GM12878 (cell line): ENCODE measurements around the gene TRPM5. TPM values are rescaled to one million over a fixed set of nuclear protein-coding genes. Genes with fewer than 3 reads are reported as not detected.

Source experiments
- ATAC-seq: fragments of 200-7000 bp; cut with Tn5 transposase; 3 replicates; pipeline ENCODE4 v1.9.1; 2020; ENCODE audit warnings: mild to moderate bottlenecking, moderate library complexity
- BruUV-seq: library from RNA; stranded (reverse); fragments of 400-500 nt; replicated peaks from 2 replicates; lab custom pipeline; 2021; lab: Mats Ljungman, UMichigan
- CTCF ChIA-PET: fragments of 300-600 bp; sonication (Branson Sonifier 250); formaldehyde crosslinking; extraction: SDS; loops from one replicate; lab custom pipeline; 2021; ENCODE audit warnings: inconsistent platforms; lab: Yijun Ruan, JAX
- POLR2A ChIA-PET: fragments of 350-600 bp; formaldehyde crosslinking; extraction: SDS; loops from one replicate; lab custom pipeline; 2021; ENCODE audit warnings: inconsistent platforms; lab: Charles Lee
- RAD21 ChIA-PET: fragments of 300-600 bp; sonication (Branson Sonifier 250); formaldehyde crosslinking; loops from one replicate; lab custom pipeline; 2023; ENCODE audit warnings: antibody characterized with exemption; ENCODE audit not compliant: unreplicated experiment; lab: Charles Lee
- SMC1A ChIA-PET: fragments of 300-600 bp; sonication (Branson Sonifier 250); formaldehyde crosslinking; loops from one replicate; lab custom pipeline; 2023; ENCODE audit not compliant: unreplicated experiment, uncharacterized antibody; lab: Charles Lee
- DNase-seq: peaks from one replicate; pipeline ENCODE4 v3.0.0-alpha.2; 2011; ENCODE audit warnings: low read depth, low spot score
- FAIRE-seq: peaks from 3 replicates; lab custom pipeline; 2011; peaks lifted over from hg19 to GRCh38; lab: Jason Lieb, UNC
- H2AFZ ChIP-seq: 2 replicates; pipeline ENCODE4 v1.6.0; 2011; ENCODE audit warnings: low read depth, low read length, control low read depth; ENCODE audit not compliant: control insufficient read depth
- H3K27ac ChIP-seq: 2 replicates; pipeline ENCODE4 v1.5.1; 2011; ENCODE audit warnings: control low read depth; ENCODE audit not compliant: control insufficient read depth, insufficient read depth
- H3K27me3 ChIP-seq, 2 experiments: replicated peaks in 1 of 2; 2 replicates each; pipeline versions ENCODE4 v1.6.0 to v1.6.1; 2011; ENCODE audit warnings: low read length in 1 of 2; ENCODE audit not compliant: control insufficient read depth in 2 of 2, insufficient read depth in 2 of 2
- H3K36me3 ChIP-seq, 2 experiments: 2 replicates each; pipeline ENCODE4 v1.5.1; 2011; ENCODE audit warnings: low read length in 1 of 2; ENCODE audit not compliant: control insufficient read depth in 2 of 2, insufficient read depth in 2 of 2
- H3K4me1 ChIP-seq: 2 replicates; pipeline ENCODE4 v1.6.1; 2011; ENCODE audit warnings: mild to moderate bottlenecking, low read length, moderate library complexity, mixed read lengths; ENCODE audit not compliant: control insufficient read depth, insufficient read depth
- H3K4me2 ChIP-seq: 2 replicates; pipeline ENCODE4 v1.6.0; 2011; ENCODE audit warnings: control low read depth; ENCODE audit not compliant: control insufficient read depth, insufficient read depth
- H3K4me3 ChIP-seq: fragments of 200-600 bp; sonication (generic); 2 replicates; pipeline ENCODE4 v1.5.1; 2016
- H3K79me2 ChIP-seq: 2 replicates; pipeline ENCODE4 v1.6.0; 2011; ENCODE audit warnings: low read length; ENCODE audit not compliant: control insufficient read depth, insufficient read depth
- H3K9ac ChIP-seq: 2 replicates; pipeline ENCODE4 v1.8.0; 2011; ENCODE audit warnings: low read length, control low read depth, mixed read lengths; ENCODE audit not compliant: control insufficient read depth, insufficient read depth
- H3K9me3 ChIP-seq: replicated peaks from 3 replicates; pipeline ENCODE4 v1.5.1; 2011; ENCODE audit warnings: mild to moderate bottlenecking, low read length; ENCODE audit not compliant: control insufficient read depth, insufficient read depth
- H4K20me1 ChIP-seq: 2 replicates; pipeline ENCODE4 v1.6.0; 2011; ENCODE audit not compliant: control insufficient read depth, insufficient read depth
- BACH1 ChIP-seq: fragments of 450-650 bp; IDR thresholded peaks from 2 replicates; pipeline ENCODE4 v1.6.1; 2017; ENCODE audit warnings: mild to moderate bottlenecking, borderline replicate concordance
- CEBPB ChIP-seq, 2 experiments: fragments of 150-350 bp in 1 of 2; IDR thresholded peaks; 2 replicates each; pipeline ENCODE4 v1.6.1; 2012 to 2014; ENCODE audit warnings: low read depth in 2 of 2, low read length in 2 of 2, borderline replicate concordance in 1 of 2, inconsistent platforms in 1 of 2
- IRF4 ChIP-seq: IDR thresholded peaks from 2 replicates; pipeline ENCODE4 v1.6.1; 2011; ENCODE audit warnings: low read depth, low read length
- JUND ChIP-seq: IDR thresholded peaks from 2 replicates; pipeline ENCODE4 v1.6.1; 2012; ENCODE audit warnings: low read depth, mild to moderate bottlenecking, low read length, improper control_type of control experiment, moderate library complexity
- KDM1A ChIP-seq: fragments of 200-600 bp; sonication (generic); IDR thresholded peaks from 2 replicates; pipeline ENCODE4 v1.6.1; 2016; ENCODE audit warnings: borderline replicate concordance
- KLF5 ChIP-seq: fragments of 450-650 bp; IDR thresholded peaks from 2 replicates; pipeline ENCODE4 v1.6.1; 2014; ENCODE audit warnings: mild to moderate bottlenecking; ENCODE audit not compliant: partially characterized antibody
- RB1 ChIP-seq: fragments of 450-650 bp; formaldehyde crosslinking; IDR thresholded peaks from 2 replicates; pipeline ENCODE4 v1.6.1; 2017; ENCODE audit warnings: mild to moderate bottlenecking, borderline replicate concordance
- SREBF1 ChIP-seq: IDR thresholded peaks from 2 replicates; pipeline ENCODE4 v1.6.1; 2012; ENCODE audit warnings: mild to moderate bottlenecking, low read length
- STAT1 ChIP-seq: fragments of 450-650 bp; conservative IDR thresholded peaks from 2 replicates; pipeline ENCODE4 v1.6.1; 2014; ENCODE audit warnings: antibody characterized with exemption, mild to moderate bottlenecking
- TCF3 ChIP-seq: IDR thresholded peaks from 2 replicates; pipeline ENCODE4 v1.6.1; 2012; ENCODE audit warnings: low read depth, mild to moderate bottlenecking, low read length, borderline replicate concordance; ENCODE audit not compliant: insufficient read depth
- USF2 ChIP-seq: IDR thresholded peaks from 2 replicates; pipeline ENCODE4 v1.6.1; 2011; ENCODE audit warnings: low read depth, low read length, improper control_type of control experiment, borderline replicate concordance
- ZBTB4 ChIP-seq: fragments of 450-650 bp; formaldehyde crosslinking; IDR thresholded peaks from 2 replicates; pipeline ENCODE4 v1.4.0; 2022; ENCODE audit warnings: mild to moderate bottlenecking, moderate library complexity
- ZNF217 ChIP-seq: fragments of 450-650 bp; IDR thresholded peaks from 2 replicates; pipeline ENCODE4 v1.6.1; 2017; ENCODE audit warnings: antibody characterized with exemption, mild to moderate bottlenecking
- WGBS: methylation state at CpG from one replicate; pipeline ENCODE4 v1.1.6; 2016; ENCODE audit warnings: low lambda C conversion rate; ENCODE audit not compliant: insufficient replicate concordance, insufficient coverage; ENCODE audit errors: missing lambda C conversion rate; 5-methylcytosine and 5-hydroxymethylcytosine counted together
- in situ Hi-C: fragments of 300-500 bp; cut with MboI; formaldehyde crosslinking; loops from 9 replicates; pipeline ENCODE4 v1.14.3; 2018; ENCODE audit warnings: mixed read lengths
- intact Hi-C: fragments of 100-400 bp; cut with micrococcal nuclease; formaldehyde crosslinking; loops from one replicate; pipeline ENCODE4 v1.14.2; 2022; ENCODE audit not compliant: unreplicated experiment
- polyA plus RNA-seq, 11 experiments: library from polyadenylated mRNA; depleted of rRNA in 4 of 11; unstranded in 6 of 11; stranded (reverse) in 5 of 11; fragments of >200 nt; fragmentation: Nextera tagmentation in 4 of 11; fragmentation: Illumina TruSeq in 1 of 11; extraction: Ambion mirVana in 4 of 11; extraction: Trizol in 1 of 11; gene quantifications; 1 replicate in 1 of 11; 2 replicates in 10 of 11; pipeline versions ENCODE4 v1.2.1 to v1.2.3, GENCODE V29; 2011 to 2016; ENCODE audit warnings: inconsistent platforms in 2 of 11, missing spikeins in 2 of 11, low read depth in 1 of 11
- total RNA-seq, 4 experiments: library from RNA; depleted of rRNA in 3 of 4; stranded (reverse); fragments of >200 nt in 3 of 4; fragmentation: Illumina TruSeq in 1 of 4; extraction: Trizol in 1 of 4; gene quantifications; 2 replicates each; pipeline versions ENCODE4 v1.2.1 to v1.2.3, GENCODE V29; 2013 to 2021
- TF ChIP-seq, protein P1 (sequence below): fragments of 450-650 bp; IDR thresholded peaks from 2 replicates; pipeline ENCODE4 v1.6.1; 2016; ENCODE audit warnings: mild to moderate bottlenecking
- TF ChIP-seq, protein P2 (sequence below): IDR thresholded peaks from 2 replicates; pipeline ENCODE4 v1.6.1; 2011; ENCODE audit warnings: low read depth, mild to moderate bottlenecking, low read length, moderate library complexity, borderline replicate concordance; ENCODE audit errors: extremely low read depth

Gene TRPM5
- total and polyA plus RNA-seq, 10 of the 15 experiments (the other 5 are each of a cell fraction or from before 2014, with no cell fraction given): not detected

- intact Hi-C loops (loop anchor here (10.0 kb wide), 1 partner anchor 63 kb away; no protein-coding TSS in a partner anchor), in situ Hi-C loops (no loop called here)
- Histone ChIP-seq H3K36me3 (no peaks in the 10 kb centered on the region), H3K9ac (no peak overlapping the region), H3K4me2 (no peak overlapping the region), H2AFZ (no peak overlapping the region), H4K20me1 (no peaks in the 10 kb centered on the region), H3K79me2 (no peaks in the 10 kb centered on the region), H3K27me3 (no peaks in the 10 kb centered on the region), H3K9me3 (no peaks in the 10 kb centered on the region), H3K4me3 (no peak overlapping the region), H3K4me1 (no peaks in the 10 kb centered on the region), H3K27ac (no peak overlapping the region)
- no peak for ATAC-seq
- POLR2A ChIA-PET: no interaction called here
- TF ChIP-seq, protein P1, sequence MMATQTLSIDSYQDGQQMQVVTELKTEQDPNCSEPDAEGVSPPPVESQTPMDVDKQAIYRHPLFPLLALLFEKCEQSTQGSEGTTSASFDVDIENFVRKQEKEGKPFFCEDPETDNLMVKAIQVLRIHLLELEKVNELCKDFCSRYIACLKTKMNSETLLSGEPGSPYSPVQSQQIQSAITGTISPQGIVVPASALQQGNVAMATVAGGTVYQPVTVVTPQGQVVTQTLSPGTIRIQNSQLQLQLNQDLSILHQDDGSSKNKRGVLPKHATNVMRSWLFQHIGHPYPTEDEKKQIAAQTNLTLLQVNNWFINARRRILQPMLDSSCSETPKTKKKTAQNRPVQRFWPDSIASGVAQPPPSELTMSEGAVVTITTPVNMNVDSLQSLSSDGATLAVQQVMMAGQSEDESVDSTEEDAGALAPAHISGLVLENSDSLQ: no peak
- no peak for TF ChIP-seq SREBF1
- TF ChIP-seq JUND: no peak
- TF ChIP-seq ZBTB4 (CRISPR knock-in tag): no peak
- TF ChIP-seq TCF3: no peak
- no peak for TF ChIP-seq BACH1
- TF ChIP-seq STAT1: no peak
- TF ChIP-seq, protein P2, sequence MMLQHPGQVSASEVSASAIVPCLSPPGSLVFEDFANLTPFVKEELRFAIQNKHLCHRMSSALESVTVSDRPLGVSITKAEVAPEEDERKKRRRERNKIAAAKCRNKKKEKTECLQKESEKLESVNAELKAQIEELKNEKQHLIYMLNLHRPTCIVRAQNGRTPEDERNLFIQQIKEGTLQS: no peak
- TF ChIP-seq RB1: no peak
- no peak for TF ChIP-seq KLF5
- no peak for TF ChIP-seq USF2
- TF ChIP-seq CEBPB (IDR thresholded peaks at IDR 0.05; ENCODE audit: borderline replicate concordance in 1 of 2, low read depth in 2 of 2, low read length in 2 of 2): no peak
- TF ChIP-seq KDM1A: no peak
- TF ChIP-seq ZNF217: no peak
- TF ChIP-seq IRF4: no peak
- SMC1A ChIA-PET: interaction anchor here (0.6 to 3.4 kb wide), 7 partner anchors 111 to 223 kb away, joined by 3 to 60 read pairs (median 4); no protein-coding TSS in a partner anchor
- no peak for FAIRE-seq
- no TSS peak for BruUV-seq
- 31% methylated on average over 16 of the region's 19 CpGs for WGBS
- DNase-seq: no peak
- CTCF ChIA-PET: interaction anchor here (0.6 to 9.5 kb wide), 17 partner anchors 22 to 467 kb away, joined by 3 to 271 read pairs (median 3); partner anchors contain the start of genes C11orf21 and TSPAN32
- RAD21 ChIA-PET: interaction anchor here (0.9 to 7.3 kb wide), 6 partner anchors 20 to 235 kb away, joined by 3 to 187 read pairs (median 5); partner anchors contain the start of genes C11orf21, TSPAN32 and TSSC4
Measured at GRCh38 chr11:2421226-2421994, 22.9 kb downstream of the TRPM5 start.
